Stimulated activated CD8-positive, alpha-beta memory T cell treated with anti-CD3 and anti-CD28 coated beads, Interleukin-12 subunit alpha, Interleukin-12 subunit beta, amount 100 ng/mL, for 24 hours (primary cell): ENCODE data around the gene KREMEN2.

Experiments used
- DNase-seq: peaks from one replicate; pipeline ENCODE4 v3.0.0-alpha.2; 2020; ENCODE audit errors: extremely low read depth

The KREMEN2 gene

GRCh38 chr16:2977440-2977839, 13.4 kb downstream of the KREMEN2 start:
- no peak for DNase-seq

DNA sequence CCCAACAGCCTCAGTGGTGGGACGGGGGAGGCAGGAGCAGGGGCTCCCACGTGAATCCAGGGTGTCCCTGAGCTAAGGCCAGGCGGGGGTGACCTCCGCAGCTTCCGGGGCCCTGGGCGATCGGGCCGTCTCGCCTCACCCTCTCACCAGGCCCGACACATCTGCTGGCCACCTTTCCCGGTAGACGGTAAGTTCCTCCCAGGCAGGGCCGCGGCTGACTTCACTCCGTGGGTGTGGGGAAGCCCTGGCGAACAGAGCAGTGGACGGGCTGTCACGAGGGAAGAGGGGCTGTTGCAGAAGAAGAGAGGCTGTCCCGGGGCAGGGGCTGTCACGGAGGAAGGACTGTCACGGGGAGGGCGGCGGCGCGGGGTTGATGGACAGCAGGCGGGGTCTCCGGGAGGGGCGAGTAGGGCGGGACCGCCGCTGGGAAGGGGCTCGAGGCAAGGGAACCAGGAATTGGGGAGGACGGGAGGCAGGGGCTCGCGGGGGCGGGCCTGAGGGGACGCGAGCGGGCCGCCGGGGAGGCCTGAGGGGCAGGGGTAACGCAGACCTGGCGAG, 15.7 kb downstream of the KREMEN2 start:
- no peak for DNase-seq

- peak; percentile 89 for DNase-seq
These were observed 16.4 kb downstream of the KREMEN2 start, which contains the start of gene PKMYT1 for GRCh38 chr16:2980227-2981176. Gene PKMYT1 (minus strand): TSS chr16:2980446. CDS start chr16:2979657, 789 bp downstream.

- DNase-seq: no peak
These were observed 17.3 kb downstream of the KREMEN2 start for GRCh38 chr16:2981177-2981898.

DNA sequence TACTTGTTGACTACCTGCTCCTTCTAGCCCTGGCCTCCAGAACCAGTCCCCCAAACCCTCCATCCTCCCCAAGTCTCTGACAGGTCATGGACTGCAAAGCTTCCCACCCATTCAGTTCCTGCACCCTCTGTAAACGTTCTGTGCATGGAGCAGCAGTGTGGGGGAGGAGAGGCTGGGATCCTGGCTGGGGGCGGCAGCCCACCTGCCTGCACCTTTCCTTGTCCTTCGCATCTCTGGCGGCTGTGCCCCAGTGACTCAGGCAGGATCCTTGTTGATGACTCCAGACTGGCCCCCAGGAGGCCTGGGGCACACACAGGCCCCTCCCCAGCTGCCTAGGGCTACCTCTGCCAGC, 17.8 kb downstream of the KREMEN2 start:
- no peak for DNase-seq

GRCh38 chr16:2982402-2982801, 18.3 kb downstream of the KREMEN2 start:
- no peak for DNase-seq

DNA sequence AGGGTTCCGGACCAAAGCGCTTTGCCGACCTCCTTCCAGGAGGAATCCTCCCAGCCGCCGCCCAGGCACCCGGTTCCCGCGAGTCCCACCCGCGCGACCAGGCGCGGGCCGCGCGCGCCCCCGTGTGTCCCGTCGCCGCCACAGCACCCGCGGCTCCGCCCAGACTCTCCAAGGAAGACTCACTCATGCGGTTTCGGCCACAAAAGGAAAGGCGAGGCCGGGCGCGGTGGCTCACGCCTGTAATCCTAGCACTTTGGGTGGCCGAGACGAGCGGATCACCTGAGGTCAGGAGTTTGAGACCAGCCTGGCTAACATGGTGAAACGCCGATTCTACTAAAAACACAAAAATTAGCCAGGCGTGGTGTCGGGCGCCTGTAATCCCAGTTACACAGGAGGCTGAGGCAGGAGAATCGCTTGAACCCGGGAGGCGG, 19.6 kb downstream of the KREMEN2 start:
- DNase-seq: no peak

GRCh38 chr16:2985462-2985861, 21.4 kb downstream of the KREMEN2 start:
- DNase-seq: no peak

- no peak for DNase-seq
These were observed 21.8 kb downstream of the KREMEN2 start for GRCh38 chr16:2985893-2986355.

DNA sequence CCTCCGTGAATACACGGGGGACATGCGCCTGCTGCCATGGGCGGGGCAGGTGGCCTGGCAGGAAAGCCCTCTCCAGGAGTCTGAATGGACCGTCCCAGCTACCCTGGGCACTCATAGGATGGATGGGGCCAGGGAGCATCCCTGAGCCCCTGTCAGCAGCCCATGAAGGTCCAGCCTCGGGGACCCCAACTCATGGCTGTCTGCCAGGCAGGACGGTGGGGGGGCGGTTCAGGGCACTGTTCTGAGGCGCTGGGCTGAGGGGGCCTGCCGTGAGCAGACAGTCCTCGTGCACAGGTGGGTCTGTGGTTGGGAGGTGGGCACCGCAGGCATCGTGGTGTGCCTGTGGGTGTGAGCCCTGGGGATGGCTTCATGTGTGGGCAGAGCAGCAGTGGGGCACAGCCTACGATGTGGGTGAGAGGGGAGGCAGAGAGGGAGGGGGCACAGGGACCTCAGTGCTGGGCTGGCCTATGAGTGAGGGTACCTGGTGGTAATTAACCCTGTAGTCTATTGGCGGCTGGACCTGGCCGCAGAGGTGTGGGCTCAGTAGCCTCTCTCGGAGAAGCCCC, 22.6 kb downstream of the KREMEN2 start:
- no peak for DNase-seq

DNA sequence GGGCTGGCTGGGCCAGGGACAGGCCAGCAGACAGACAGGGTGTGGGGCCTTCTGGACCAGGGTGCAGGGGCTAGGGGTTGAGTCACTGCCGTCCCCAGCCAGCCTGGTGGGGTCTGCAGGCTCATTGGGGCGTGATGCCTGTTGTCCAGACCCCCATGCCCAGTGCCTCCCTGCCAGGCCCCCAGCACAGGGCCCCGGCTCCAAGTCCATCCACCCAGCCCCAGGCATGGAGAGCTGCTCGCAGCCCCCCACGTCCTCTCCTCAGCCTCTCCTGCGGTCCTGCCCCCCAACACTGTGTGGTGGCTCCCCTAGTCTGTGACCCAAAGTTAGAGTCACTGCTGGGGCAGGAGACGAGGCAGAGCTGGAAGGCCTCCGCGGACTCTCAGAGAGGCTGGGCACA, 23.2 kb downstream of the KREMEN2 start:
- no peak for DNase-seq

DNA sequence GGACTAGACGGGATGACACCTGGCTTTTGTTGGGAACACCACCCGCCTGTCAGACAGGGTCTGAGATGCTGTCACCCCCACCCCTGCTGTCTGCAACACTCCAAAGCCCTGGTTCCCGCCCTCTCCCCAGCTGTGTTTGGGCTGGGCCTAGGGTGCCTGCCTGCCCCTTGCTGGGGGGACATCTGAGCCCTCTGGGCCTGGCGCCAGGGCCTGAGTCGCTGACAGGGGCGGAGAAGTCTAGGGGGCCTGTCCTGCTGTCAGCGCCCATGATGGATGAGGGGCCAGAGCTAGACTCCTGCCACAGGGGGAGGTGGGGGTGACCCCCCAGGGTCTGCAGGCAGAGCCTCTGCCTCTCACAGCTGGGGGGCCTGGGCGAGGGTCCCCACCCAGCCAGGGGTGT, 23.8 kb downstream of the KREMEN2 start:
- DNase-seq: no peak

DNA sequence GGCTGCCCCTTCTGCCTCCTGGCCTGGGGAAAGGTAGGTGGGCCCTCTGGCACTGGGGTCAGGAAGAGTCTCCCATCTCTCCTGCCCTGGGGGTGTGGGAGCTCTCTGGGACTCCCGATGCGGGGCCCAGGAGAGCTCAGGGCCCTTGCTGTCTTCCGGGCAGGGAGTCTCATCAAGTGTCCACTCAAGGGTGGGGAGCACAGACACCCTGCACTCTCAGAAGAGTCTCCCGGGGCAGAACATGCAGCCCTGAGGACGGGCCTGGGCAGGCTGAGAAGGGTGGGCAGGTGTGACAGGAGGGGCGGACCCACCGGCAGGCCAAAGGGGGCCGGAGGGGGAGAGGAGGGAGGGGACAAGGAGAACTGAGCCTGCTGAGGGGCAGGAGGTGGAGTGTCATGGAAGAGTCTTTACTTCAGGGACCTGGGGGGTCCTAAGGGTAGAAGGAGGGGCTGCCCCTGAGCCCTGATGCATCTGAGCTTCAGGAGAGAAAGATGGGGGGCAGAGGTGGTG, 24.6 kb downstream of the KREMEN2 start:
- DNase-seq: no peak

DNA sequence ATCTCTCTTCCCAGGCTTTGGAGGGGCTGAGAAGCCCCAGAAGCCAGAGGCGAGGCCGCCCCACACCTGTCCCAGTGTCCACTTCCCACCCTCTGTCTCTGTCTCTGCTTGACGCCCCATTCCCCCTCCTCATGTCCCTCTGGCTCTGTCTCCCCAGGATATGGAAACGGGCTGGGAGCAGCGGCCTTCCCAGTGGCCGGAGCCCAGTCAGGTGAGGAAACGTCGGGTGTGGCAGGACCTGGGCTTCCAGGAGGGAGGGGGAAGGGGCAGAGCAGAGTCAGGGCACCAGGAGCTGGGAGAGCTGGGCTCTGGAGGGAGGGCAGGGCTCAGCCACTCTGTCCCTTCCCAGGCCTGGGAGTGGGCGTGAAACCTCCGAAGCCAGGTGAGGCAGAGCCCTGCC, 26.8 kb downstream of the KREMEN2 start:
- DNase-seq: no peak

DNA sequence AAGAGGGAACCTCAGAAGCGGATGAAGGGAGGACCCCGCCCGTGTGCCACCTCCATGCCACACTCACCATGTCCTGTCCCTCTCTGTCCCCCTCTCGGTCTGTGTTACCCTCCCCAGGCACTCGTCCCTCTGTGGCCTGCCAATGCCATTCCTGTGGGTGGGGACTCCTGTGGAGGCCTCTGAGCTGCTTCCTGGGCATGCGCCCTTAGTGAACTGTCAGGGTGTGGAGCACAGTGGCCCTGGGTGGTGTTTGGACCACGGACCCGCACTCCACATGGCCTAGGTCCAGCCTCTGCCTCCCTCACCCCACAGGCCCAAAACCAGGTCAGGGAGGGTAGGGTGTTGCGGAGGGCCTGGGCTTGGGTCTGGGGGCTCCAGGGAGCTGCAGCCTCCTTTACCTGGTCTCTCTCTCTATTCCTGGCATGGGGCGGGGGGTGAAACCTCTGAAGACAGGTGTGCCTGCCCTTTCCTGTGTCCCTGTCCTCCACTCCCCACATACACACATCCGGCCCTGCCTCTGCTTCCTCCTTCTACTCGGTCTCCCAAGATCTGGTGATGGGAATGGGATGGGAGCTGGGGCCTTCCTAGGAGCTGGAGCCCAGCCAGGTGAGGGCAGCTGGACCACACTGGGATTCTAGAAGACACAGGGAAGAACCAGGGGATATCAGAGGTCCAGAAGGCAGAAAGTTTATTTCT, 27.6 kb downstream of the KREMEN2 start:
- DNase-seq: no peak

- DNase-seq: no peak
These were observed 28.5 kb downstream of the KREMEN2 start for GRCh38 chr16:2992383-2993081.

DNA sequence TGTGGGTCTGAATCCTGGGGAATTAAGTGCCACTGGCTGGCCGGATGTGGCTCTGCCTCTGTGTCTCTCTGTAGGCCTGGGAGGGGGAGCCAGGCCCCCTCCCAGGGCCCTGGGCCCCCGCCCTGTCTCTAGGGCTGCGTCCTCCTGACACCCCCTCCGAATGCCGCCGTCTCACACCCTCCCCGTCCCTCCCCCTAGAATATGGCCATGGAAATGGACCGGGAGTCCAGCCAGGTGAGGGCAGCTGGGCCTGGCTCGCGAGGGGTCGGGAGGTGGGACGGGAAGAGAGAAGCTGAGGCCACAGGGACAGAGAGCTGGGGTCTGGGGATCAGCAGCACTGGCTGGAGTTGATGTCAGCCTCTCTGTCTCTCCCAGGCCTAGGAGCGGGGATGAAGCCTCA, 32.2 kb downstream of the KREMEN2 start:
- no peak for DNase-seq

DNA sequence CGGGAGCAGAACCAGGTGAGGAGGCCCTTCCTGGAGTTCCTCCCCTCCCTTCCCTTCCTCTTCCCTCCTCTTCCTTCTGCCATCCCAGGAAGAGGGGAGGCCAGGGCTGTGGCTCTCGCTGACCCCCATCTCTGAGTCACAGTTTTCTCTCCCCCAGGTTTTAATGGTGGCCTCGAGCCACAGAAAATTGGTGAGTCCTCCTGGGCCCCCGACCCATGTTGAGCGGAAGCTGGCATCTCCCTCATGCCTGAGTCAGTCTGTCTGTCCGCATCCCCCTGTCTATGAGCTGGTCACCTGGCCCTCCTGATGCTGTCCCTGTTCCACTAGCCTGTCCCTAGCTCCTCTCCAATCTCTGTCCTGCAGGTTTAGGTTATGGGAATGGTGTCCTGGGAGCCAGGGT, 35.9 kb downstream of the KREMEN2 start:
- DNase-seq: no peak

GRCh38 chr16:3000540-3000939, 36.5 kb downstream of the KREMEN2 start:
- DNase-seq: no peak

DNA sequence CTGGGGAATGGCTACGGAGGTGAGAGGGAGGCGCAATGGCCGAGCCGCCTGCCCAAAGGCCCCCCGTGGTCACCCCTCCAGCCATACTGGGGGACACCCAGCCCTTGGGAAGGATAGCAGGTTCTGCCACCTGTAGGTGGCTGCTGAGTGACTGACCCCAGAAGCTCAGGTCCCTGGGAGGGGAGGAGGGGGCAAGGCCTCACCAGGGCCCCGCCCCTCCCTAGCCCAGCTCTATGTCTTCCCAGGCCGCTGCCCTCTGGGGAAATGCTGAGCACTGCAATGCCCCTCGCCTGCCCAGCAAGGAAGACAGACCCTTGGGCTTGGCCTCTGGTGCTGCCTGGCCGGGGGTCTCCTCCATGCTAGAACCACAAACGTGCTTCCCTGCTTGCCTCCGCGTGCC, 37.2 kb downstream of the KREMEN2 start:
- DNase-seq: no peak
